ENCODE results near the gene ATP4B.
"Not testable (repeated sequence)": the region's sequence is repeated elsewhere in the genome, so short reads cannot be mapped to it uniquely, and the experiment has no call there.

DNA sequence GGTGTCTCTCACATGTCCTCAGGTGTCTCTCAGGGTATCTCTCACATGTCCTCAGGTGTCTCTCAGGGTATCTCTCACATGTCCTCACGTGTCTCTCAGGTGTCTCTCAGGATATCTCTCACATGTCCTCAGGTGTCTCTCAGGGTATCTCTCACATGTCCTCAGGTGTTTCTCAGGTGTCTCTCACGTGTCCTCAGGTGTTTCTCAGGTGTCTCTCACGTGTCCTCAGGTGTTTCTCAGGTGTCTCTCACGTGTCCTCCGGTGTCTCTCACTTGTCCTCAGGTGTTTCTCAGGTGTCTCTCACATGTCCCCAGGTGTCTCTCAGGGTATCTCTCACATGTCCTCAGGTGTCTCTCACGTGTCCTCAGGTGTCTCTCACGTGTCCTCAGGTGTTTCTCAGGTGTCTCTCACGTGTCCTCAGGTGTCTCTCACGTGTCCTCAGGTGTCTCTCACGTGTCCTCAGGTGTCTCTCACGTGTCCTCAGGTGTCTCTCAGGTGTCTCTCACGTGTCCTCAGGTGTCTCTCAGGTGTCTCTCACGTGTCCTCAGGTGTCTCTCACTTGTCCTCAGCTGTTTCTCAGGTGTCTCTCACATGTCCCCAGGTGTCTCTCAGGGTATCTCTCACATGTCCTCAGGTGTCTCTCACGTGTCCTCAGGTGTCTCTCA is 33.2 kb downstream of the ATP4B start:
- not testable (repeated sequence) for TF ChIP-seq CTCF, POLR2A (IDR thresholded peaks at IDR 0.05)
